Epithelial cell of esophagus (primary cell): ENCODE data around the gene MUC20.
"Not testable (repeated sequence)": the region's sequence is repeated elsewhere in the genome, so short reads cannot be mapped to it uniquely, and the experiment has no call there.

Source experiments
- DNase-seq: peaks from one replicate; pipeline ENCODE4 v3.0.0; 2010; ENCODE audit warnings: low read depth
- H3K4me3 ChIP-seq: 2 replicates; pipeline ENCODE4 v1.5.1; 2011; ENCODE audit warnings: mild to moderate bottlenecking, low read length, control low read depth
- CTCF ChIP-seq: IDR thresholded peaks from 2 replicates; pipeline ENCODE4 v1.5.1; 2011; ENCODE audit warnings: low read depth, mild to moderate bottlenecking, low read length, control low read depth, inconsistent platforms; ENCODE audit not compliant: insufficient read depth; ENCODE audit errors: missing control alignments

MUC20 gene

GRCh38 chr3:195738274-195739044 lies 17.7 kb downstream of the MUC20 start:
- H3K4me3 ChIP-seq = no peak overlapping the region
- no peak for TF ChIP-seq CTCF
- no peak for DNase-seq

GRCh38 chr3:195739561-195740111 lies 18.9 kb downstream of the MUC20 start:
- no peak for TF ChIP-seq CTCF
- no peak for DNase-seq
- no peak overlapping the region for H3K4me3 ChIP-seq

GRCh38 chr3:195744437-195744836 lies 23.7 kb downstream of the MUC20 start:
- no peak for DNase-seq
- no peak for TF ChIP-seq CTCF
- H3K4me3 ChIP-seq = no peak overlapping the region

GRCh38 chr3:195746346-195746745 lies 25.6 kb downstream of the MUC20 start:
- H3K4me3 ChIP-seq = no peak overlapping the region
- no peak for TF ChIP-seq CTCF

GRCh38 chr3:195746751-195747150 lies 26.0 kb downstream of the MUC20 start:
- no peak for DNase-seq

More at GRCh38 chr3:195746346-195746745, 25.6 kb downstream of the MUC20 start:
- DNase-seq = no peak

GRCh38 chr3:195748661-195749060 lies 27.9 kb downstream of the MUC20 start:
- no peak for DNase-seq
- H3K4me3 ChIP-seq = no peak overlapping the region
- TF ChIP-seq CTCF = no peak

More at GRCh38 chr3:195746751-195747150, 26.0 kb downstream of the MUC20 start:
- H3K4me3 ChIP-seq = no peak overlapping the region
- TF ChIP-seq CTCF = no peak

GRCh38 chr3:195749101-195749500 lies 28.3 kb downstream of the MUC20 start:
- H3K4me3 ChIP-seq, DNase-seq: not testable (repeated sequence)
